ENCODE results near the gene CALHM6.

The CALHM6 gene

DNA sequence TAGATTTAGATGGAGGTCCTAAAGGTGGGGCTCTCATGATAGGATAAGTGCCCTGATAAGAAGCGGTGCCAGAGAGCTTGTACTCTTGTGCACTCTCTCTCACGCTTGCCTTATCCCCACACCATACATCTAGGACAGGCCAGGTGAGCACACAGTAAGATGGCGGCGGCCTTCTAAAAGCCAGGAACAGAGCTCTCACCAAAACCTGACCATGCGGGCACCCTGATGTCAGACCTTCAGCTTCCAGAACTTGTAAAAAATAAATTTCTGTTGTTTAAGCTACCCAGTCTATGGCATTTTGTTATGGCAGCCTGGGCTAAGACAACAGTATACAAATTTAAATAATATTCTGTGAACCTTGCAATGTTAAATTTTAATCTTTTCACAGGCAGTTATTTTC is 40.8 kb upstream of the CALHM6 start:
- TF ChIP-seq CTCF (IDR thresholded peaks at IDR 0.05; ENCODE audit: low read depth, low read length): no peak
- no peak for TF ChIP-seq MAX (IDR thresholded peaks at IDR 0.05; ENCODE audit: low read depth, low read length)
- TF ChIP-seq POLR2A (IDR thresholded peaks at IDR 0.05; ENCODE audit: extremely low read depth, insufficient read length): no peak
- no peak for TF ChIP-seq MYC (IDR thresholded peaks at IDR 0.05; ENCODE audit: low read depth, low read length)
- H3K4me3 ChIP-seq (ENCODE audit: low read depth, low read length): no peak overlapping the region
- DNase-seq (ENCODE audit: low read depth): no peak

GRCh38 chr6:116422238-116422637 is 38.9 kb upstream of the CALHM6 start:
- no peak for TF ChIP-seq MYC (IDR thresholded peaks at IDR 0.05; ENCODE audit: low read depth, low read length)
- TF ChIP-seq POLR2A (IDR thresholded peaks at IDR 0.05; ENCODE audit: extremely low read depth, insufficient read length): no peak
- no peak for TF ChIP-seq MAX (IDR thresholded peaks at IDR 0.05; ENCODE audit: low read depth, low read length)
- TF ChIP-seq CTCF (IDR thresholded peaks at IDR 0.05; ENCODE audit: low read depth, low read length): no peak
- H3K4me3 ChIP-seq (ENCODE audit: low read depth, low read length): no peak overlapping the region
- no peak for DNase-seq (ENCODE audit: low read depth)

GRCh38 chr6:116424001-116424400 is 37.2 kb upstream of the CALHM6 start:
- DNase-seq (ENCODE audit: low read depth): no peak
- no peak for TF ChIP-seq POLR2A (IDR thresholded peaks at IDR 0.05; ENCODE audit: extremely low read depth, insufficient read length)
- TF ChIP-seq MAX (IDR thresholded peaks at IDR 0.05; ENCODE audit: low read depth, low read length): no peak
- TF ChIP-seq MYC (IDR thresholded peaks at IDR 0.05; ENCODE audit: low read depth, low read length): no peak
- no peak for TF ChIP-seq CTCF (IDR thresholded peaks at IDR 0.05; ENCODE audit: low read depth, low read length)
- H3K4me3 ChIP-seq (ENCODE audit: low read depth, low read length): no peak overlapping the region

GRCh38 chr6:116426551-116426950 is 34.6 kb upstream of the CALHM6 start:
- no peak for DNase-seq (ENCODE audit: low read depth)
- no peak overlapping the region for H3K4me3 ChIP-seq (ENCODE audit: low read depth, low read length)
- no peak for TF ChIP-seq POLR2A (IDR thresholded peaks at IDR 0.05; ENCODE audit: extremely low read depth, insufficient read length)
- no peak for TF ChIP-seq MAX (IDR thresholded peaks at IDR 0.05; ENCODE audit: low read depth, low read length)
- TF ChIP-seq MYC (IDR thresholded peaks at IDR 0.05; ENCODE audit: low read depth, low read length): no peak

GRCh38 chr6:116429111-116429510 is 32.1 kb upstream of the CALHM6 start:
- no peak for TF ChIP-seq CTCF (IDR thresholded peaks at IDR 0.05; ENCODE audit: low read depth, low read length)
- no peak for TF ChIP-seq MYC (IDR thresholded peaks at IDR 0.05; ENCODE audit: low read depth, low read length)
- TF ChIP-seq POLR2A (IDR thresholded peaks at IDR 0.05; ENCODE audit: extremely low read depth, insufficient read length): no peak
- no peak for TF ChIP-seq MAX (IDR thresholded peaks at IDR 0.05; ENCODE audit: low read depth, low read length)
- H3K4me3 ChIP-seq (ENCODE audit: low read depth, low read length): no peak overlapping the region
- no peak for DNase-seq (ENCODE audit: low read depth)

DNA sequence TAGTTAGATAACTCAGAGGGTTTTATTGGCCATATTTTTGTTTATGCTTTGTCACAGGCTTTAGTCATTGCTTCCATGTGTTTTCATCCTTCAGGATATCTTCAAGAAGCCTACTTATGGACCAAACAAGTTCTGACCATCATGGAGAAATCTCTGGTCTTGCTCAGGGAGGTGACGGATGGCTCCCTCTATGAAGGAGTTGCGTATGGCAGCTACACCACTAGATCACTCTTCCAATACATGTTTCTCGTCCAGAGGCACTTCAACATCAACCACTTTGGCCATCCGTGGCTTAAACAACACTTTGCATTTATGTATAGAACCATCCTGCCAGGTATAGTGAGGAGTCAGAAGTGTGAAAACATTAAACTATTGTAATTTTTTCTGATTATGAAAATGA is 30.3 kb upstream of the CALHM6 start:
- TF ChIP-seq MAX (IDR thresholded peaks at IDR 0.05; ENCODE audit: low read depth, low read length): no peak
- no peak for TF ChIP-seq POLR2A (IDR thresholded peaks at IDR 0.05; ENCODE audit: extremely low read depth, insufficient read length)
- no peak for TF ChIP-seq CTCF (IDR thresholded peaks at IDR 0.05; ENCODE audit: low read depth, low read length)
- TF ChIP-seq MYC (IDR thresholded peaks at IDR 0.05; ENCODE audit: low read depth, low read length): no peak
- no peak overlapping the region for H3K4me3 ChIP-seq (ENCODE audit: low read depth, low read length)

More for the DNA sequence above, 30.3 kb upstream of the CALHM6 start:
- DNase-seq (ENCODE audit: low read depth): no peak

All from NB4 (cell line).